ENCODE measurements around the gene NAALADL1.

GRCh38 chr11:65056999-65057398, 1.4 kb downstream of the NAALADL1 start:
- no peak for TF ChIP-seq CTCF (IDR thresholded peaks at IDR 0.05)
- no peak for TF ChIP-seq POLR2A (IDR thresholded peaks at IDR 0.05)

Data from esophagus squamous epithelium (tissue), 4 donors.